ENCODE results near the gene RBBP8NL. TPM values are rescaled to one million over a fixed set of nuclear protein-coding genes. Genes with fewer than 3 reads are reported as not detected.

The RBBP8NL gene
- total RNA-seq, 4 donors from 2014 or later: 4.3 to 8.5 (median 6.3) TPM

DNA sequence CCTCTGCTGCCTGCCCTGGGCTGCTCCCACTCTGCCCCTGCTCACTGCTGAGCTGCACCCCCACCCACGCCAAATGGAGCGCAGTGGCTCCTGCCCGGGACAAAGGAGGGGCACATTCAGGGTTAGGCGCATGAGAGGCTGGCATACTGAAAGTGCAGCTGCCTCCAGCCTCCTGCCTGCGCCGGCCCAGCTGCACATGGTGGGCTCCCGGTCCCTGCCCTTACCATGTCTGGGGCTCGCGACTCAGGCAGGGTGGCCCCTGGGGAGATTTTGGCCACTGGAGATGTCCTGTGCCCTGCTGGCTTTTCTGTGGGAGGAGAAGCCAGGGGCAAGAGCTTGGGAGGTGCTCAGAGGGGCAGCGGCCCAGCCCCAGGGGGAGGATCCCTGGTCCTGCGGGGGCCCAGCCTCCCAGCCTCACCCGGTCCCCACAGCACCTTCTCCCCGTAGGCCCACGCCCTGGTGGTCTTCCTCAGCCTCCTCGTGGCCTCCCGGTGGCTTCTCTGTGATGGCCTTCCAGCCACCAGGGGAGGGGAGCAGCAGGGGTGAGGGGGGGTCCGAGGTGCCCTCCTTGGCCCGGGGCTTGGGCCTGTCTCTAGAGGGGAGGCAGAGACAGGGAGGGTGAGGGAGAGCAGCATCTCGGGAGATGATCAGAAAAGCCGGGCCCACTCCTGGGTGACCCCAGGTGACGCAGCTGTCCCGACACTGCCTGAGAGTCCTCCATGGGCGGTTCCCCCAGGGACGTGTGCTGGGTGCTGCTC, 11.8 kb downstream of the RBBP8NL start:
- intact Hi-C loops (cut with DNase I; ENCODE audit: low total_unique reads): no loop called here
- no peak for TF ChIP-seq POLR2A (IDR thresholded peaks at IDR 0.05)
- TF ChIP-seq, protein P1, sequence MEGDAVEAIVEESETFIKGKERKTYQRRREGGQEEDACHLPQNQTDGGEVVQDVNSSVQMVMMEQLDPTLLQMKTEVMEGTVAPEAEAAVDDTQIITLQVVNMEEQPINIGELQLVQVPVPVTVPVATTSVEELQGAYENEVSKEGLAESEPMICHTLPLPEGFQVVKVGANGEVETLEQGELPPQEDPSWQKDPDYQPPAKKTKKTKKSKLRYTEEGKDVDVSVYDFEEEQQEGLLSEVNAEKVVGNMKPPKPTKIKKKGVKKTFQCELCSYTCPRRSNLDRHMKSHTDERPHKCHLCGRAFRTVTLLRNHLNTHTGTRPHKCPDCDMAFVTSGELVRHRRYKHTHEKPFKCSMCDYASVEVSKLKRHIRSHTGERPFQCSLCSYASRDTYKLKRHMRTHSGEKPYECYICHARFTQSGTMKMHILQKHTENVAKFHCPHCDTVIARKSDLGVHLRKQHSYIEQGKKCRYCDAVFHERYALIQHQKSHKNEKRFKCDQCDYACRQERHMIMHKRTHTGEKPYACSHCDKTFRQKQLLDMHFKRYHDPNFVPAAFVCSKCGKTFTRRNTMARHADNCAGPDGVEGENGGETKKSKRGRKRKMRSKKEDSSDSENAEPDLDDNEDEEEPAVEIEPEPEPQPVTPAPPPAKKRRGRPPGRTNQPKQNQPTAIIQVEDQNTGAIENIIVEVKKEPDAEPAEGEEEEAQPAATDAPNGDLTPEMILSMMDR (IDR thresholded peaks at IDR 0.05): no peak
- WGBS, 2 donors: 71 to 75% methylated on average over 21 to 23 of the region's 24 CpGs
- DNase-seq (ENCODE audit: low spot score in 2 of 2): no peak
- H3K4me3 ChIP-seq (ENCODE audit: low read depth, poor library complexity, severe bottlenecking): no peak overlapping the region

DNA sequence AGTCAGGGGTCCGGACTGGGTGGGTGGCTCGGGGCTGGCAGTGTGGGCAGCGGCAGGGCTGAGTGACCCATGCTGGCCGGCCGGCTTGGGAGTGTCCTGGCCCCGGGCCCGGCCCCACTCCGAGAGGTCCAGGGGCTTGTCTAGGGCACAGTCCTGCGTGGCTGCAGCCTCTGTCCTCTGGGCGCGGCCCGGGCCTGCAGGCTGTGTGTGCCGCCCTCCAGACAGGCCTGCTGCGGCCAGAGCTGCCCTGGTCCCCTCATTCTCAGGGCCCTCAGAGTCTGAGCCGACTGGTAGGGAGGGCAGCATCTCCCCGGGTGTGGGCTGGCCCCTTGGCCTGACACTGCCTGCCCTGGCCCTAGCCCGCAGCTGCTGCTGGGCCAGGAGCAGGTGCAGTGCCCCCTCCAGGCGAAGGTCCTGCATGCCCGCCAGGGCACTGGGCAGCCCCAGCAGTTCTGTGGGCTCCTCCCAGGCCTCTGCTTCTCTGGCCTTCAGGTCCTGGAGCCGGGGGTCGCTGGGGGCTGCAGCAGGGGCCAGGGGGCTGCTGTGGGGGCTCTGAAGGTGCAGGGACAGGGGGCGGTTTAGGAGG, 13.3 kb downstream of the RBBP8NL start:
- WGBS, 2 donors: 83% methylated on average over 5 of the region's 22 CpGs; no CpG with 5 or more reads in 1 of the 2 donors
- intact Hi-C loops (cut with DNase I; ENCODE audit: low total_unique reads): no loop called here

DNA sequence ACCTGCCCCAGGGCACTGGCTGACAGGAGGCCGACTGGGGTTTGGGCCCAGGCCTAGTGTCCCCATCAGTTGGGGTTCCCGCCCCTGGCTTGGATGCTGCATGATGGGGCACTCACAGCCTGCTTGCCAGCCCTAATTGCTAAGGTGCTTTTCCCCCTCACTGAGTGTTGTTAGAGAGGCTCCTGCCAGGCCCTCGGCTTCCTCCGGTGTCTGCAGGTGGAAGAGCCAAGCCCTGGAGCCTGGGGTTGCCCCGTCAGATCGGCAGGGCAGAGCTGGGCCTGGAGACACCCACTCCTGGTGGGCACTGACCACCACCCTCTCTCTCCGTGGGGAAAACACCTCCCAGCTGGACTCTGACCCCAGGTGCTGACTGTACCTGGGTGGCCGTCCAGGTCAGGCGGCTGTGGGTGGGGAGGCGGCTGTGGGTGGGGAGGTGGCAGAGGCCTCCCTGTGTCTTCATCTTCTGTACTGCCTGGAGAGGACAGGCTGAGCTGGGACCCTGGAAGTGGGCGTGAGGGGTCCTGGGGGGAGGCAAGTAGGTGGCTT, 14.2 kb downstream of the RBBP8NL start:
- no peak overlapping the region for H3K4me3 ChIP-seq (ENCODE audit: low read depth, poor library complexity, severe bottlenecking)
- 75 to 84% methylated on average over 9 to 11 of the region's 11 CpGs for WGBS, 2 donors
- no peak for DNase-seq (ENCODE audit: low spot score in 2 of 2)
- intact Hi-C loops (cut with DNase I; ENCODE audit: low total_unique reads): no loop called here
- TF ChIP-seq POLR2A (IDR thresholded peaks at IDR 0.05): no peak
- TF ChIP-seq, protein P1 (IDR thresholded peaks at IDR 0.05): no peak

More for the DNA sequence above, 13.3 kb downstream of the RBBP8NL start:
- H3K4me3 ChIP-seq (ENCODE audit: low read depth, poor library complexity, severe bottlenecking): no peak overlapping the region
- TF ChIP-seq, protein P1 (IDR thresholded peaks at IDR 0.05): no peak
- no peak for TF ChIP-seq POLR2A (IDR thresholded peaks at IDR 0.05)
- no peak for DNase-seq (ENCODE audit: low spot score in 2 of 2)

DNA sequence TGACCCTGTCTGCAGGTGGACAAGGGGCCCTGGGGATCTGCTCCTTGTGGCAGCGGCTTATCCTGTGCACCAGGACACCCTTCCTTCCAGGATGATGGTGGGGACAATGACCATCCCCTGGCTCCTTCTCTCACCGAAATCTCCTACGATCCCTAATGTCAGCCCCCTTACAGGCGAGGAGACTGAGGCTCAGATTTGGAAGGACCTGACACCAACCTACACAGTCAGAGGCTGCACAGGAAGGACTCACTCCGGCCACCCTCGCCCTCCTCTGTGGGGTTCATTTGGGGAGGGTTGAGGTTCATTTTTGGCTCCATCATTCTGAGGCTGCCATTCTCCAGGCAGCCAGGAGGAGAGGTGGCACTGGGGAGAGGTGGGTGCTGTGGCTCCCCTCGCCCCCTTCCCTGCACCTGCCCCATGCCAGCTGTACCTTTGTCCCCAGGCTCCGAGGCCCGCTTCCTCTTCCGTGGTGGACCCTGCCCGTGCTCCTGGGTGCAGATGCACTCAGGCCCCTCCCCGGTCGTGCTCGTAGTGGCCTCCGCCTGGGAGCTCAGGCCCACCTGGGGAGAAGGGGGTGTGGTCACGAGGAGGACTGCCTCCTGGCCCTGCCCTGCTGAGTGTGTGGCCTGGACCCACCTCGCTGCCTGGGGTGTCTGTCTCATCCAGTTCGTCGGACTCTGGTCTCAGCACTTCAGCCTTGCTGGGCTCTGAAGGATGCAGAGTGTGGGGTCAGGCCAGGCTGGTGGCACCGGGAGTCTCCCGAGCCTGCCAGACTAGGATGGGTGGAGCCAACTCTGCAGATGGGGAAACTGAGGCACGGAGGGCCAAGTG, 14.9 kb downstream of the RBBP8NL start:
- no peak for DNase-seq (ENCODE audit: low spot score in 2 of 2)
- no peak for TF ChIP-seq POLR2A (IDR thresholded peaks at IDR 0.05)
- TF ChIP-seq, protein P1 (IDR thresholded peaks at IDR 0.05): no peak
- intact Hi-C loops (cut with DNase I; ENCODE audit: low total_unique reads): no loop called here
- H3K4me3 ChIP-seq (ENCODE audit: low read depth, poor library complexity, severe bottlenecking): no peak overlapping the region
- 75 to 80% methylated on average over 21 to 22 of the region's 22 CpGs for WGBS, 2 donors

DNA sequence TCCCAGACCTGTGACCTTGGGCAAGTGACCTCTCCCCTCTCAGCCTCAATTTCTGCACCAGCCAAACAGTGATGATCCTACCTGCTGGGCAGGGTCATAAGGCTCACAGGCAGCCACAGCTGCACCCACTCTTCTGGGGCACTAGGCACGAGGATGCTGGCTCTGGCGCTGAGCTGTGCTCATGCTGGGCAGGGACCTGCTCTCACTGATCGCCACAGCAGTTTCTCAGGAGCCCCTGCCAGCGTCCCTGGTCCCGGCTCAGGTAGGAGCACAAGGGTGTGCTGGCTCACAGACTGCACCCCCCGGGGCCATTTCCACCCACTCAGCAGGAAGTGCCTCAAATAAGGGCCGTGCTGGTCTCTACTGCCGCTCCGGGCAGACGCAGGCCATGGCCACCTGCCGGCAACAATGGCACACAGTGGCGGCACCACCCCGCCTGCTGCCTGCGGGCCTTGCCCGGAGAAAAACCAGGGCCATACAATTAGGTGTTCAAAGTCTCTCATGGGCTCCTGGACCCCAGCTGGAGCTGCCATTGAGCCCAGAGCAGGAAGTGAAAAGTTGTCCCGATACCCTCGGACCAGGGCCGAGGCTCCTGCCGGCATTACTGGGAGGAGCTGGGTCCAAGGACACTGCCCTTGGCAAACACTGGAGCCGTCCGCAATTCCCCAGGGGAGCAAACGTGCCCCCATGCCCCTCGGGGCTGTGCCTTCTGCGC, 15.7 kb downstream of the RBBP8NL start:
- TF ChIP-seq, protein P1 (IDR thresholded peaks at IDR 0.05): no peak
- TF ChIP-seq POLR2A (IDR thresholded peaks at IDR 0.05): no peak
- H3K4me3 ChIP-seq (ENCODE audit: low read depth, poor library complexity, severe bottlenecking): no peak overlapping the region
- no peak for DNase-seq (ENCODE audit: low spot score in 2 of 2)
- whole genome bisulfite sequencing, 2 donors: 76 to 79% methylated on average over 20 to 23 of the region's 24 CpGs
- intact Hi-C loops (cut with DNase I; ENCODE audit: low total_unique reads): no loop called here
